HuH-7 (cell line): ENCODE data around the gene CUL4A.
A peak's percentile ranks its signal among the peaks of the same experiment; 100 is the strongest.
"Not testable (repeated sequence)": the region's sequence is repeated elsewhere in the genome, so short reads cannot be mapped to it uniquely, and the experiment has no call there.

Experiments used
- DNase-seq: peaks from one replicate; pipeline ENCODE4 v3.0.0; 2011; ENCODE audit warnings: low spot score

The CUL4A gene

GRCh38 chr13:113292021-113292862, 82.8 kb downstream of the CUL4A start:
- DNase-seq = peak; percentile 52

GRCh38 chr13:113293686-113294085, 84.3 kb downstream of the CUL4A start:
- no peak for DNase-seq

GRCh38 chr13:113295776-113296175, 86.4 kb downstream of the CUL4A start:
- DNase-seq = no peak

GRCh38 chr13:113296823-113297369, 87.5 kb downstream of the CUL4A start, which contains the start of gene LAMP1:
LAMP1 (plus strand) TSS chr13:113297239; CDS start chr13:113297435, 196 bp downstream.
- peak; percentile 98 for DNase-seq

- no peak for DNase-seq
Measured at GRCh38 chr13:113297370-113298042, 88.1 kb downstream of the CUL4A start.

GRCh38 chr13:113298043-113298945, 88.9 kb downstream of the CUL4A start:
- DNase-seq = no peak

- DNase-seq = peak; percentile 76
Measured at GRCh38 chr13:113299951-113300350, 90.5 kb downstream of the CUL4A start.

- DNase-seq = no peak
Measured at GRCh38 chr13:113302986-113303385, 93.6 kb downstream of the CUL4A start.

GRCh38 chr13:113304121-113304520, 94.7 kb downstream of the CUL4A start:
- no peak for DNase-seq

GRCh38 chr13:113305208-113305607, 95.8 kb downstream of the CUL4A start:
- no peak for DNase-seq

- DNase-seq = no peak
Measured at GRCh38 chr13:113307491-113307890, 98.1 kb downstream of the CUL4A start.

GRCh38 chr13:113309473-113309872, 100.1 kb downstream of the CUL4A start:
- no peak for DNase-seq

- DNase-seq = not testable (repeated sequence)
Measured at GRCh38 chr13:113314112-113314511, 104.7 kb downstream of the CUL4A start.

- not testable (repeated sequence) for DNase-seq
Measured at GRCh38 chr13:113314895-113315470, 105.6 kb downstream of the CUL4A start.

- DNase-seq = no peak
Measured at GRCh38 chr13:113315992-113316391, 106.6 kb downstream of the CUL4A start.
